ENCODE data around the gene DEXI. TPM values are rescaled to one million over a fixed set of nuclear protein-coding genes. Genes with fewer than 3 reads are reported as not detected.

DEXI gene
- total RNA-seq, 4 donors from 2014 or later, result 106 to 133 (median 125) TPM

GRCh38 chr16:10938321-10938720, 3.9 kb downstream of the DEXI start:
- peak overlapping the region; percentile 59 to 92 (median 90) for H3K27ac ChIP-seq (replicated peaks in 1 of 4)
- no peak for DNase-seq (ENCODE audit: extremely low spot score)
- H3K4me3 ChIP-seq, result peak overlapping the region in 3 of 4 donors; percentile 78 to 96 (median 85)
- H3K4me1 ChIP-seq, result peaks cover 87 to 91% (median 90%) of the 10 kb centered on the region in 4 donors
- H3K36me3 ChIP-seq, result peaks cover 0 to 8% (median 6%) of the 10 kb centered on the region in 4 donors
- H3K9me3 ChIP-seq, result no peaks in the 10 kb centered on the region
- TF ChIP-seq POLR2AphosphoS5 (IDR thresholded peaks at IDR 0.05) (peak in 1 of 2 donors; percentile 23), CTCF (IDR thresholded peaks at IDR 0.05) (no peak), EP300 (IDR thresholded peaks at IDR 0.05) (no peak)
- intact Hi-C loops (cut with DNase I), result no loop called here
- 53% methylated on average over 4 of the region's 7 CpGs for WGBS
- no peaks in the 10 kb centered on the region for H3K27me3 ChIP-seq

- H3K27me3 ChIP-seq, result no peaks in the 10 kb centered on the region
- TF ChIP-seq CTCF (IDR thresholded peaks at IDR 0.05), result no peak
- no peak for TF ChIP-seq POLR2A (IDR thresholded peaks at IDR 0.05; ENCODE audit: low read depth)
- TF ChIP-seq POLR2AphosphoS5 (IDR thresholded peaks at IDR 0.05), result no peak
- no peak for TF ChIP-seq EP300 (IDR thresholded peaks at IDR 0.05)
- 62% methylated on average over 4 of the region's 11 CpGs for WGBS
- H3K4me1 ChIP-seq, result peaks cover 84 to 90% (median 87%) of the 10 kb centered on the region in 4 donors
- H3K36me3 ChIP-seq, result peaks cover 0 to 18% (median 12%) of the 10 kb centered on the region in 4 donors
- intact Hi-C loops (cut with DNase I), result no loop called here
- no peak for DNase-seq (ENCODE audit: extremely low spot score)
- peak overlapping the region; percentile 35 to 45 (median 40) for H3K4me3 ChIP-seq
- H3K27ac ChIP-seq (replicated peaks in 1 of 4), result peak overlapping the region; percentile 59 to 92 (median 90)
- no peaks in the 10 kb centered on the region for H3K9me3 ChIP-seq
These were observed 5.0 kb downstream of the DEXI start for GRCh38 chr16:10937068-10937859.

- H3K27ac ChIP-seq (replicated peaks in 1 of 4), result peak overlapping the region; percentile 59 to 92 (median 90)
- TF ChIP-seq EP300 (IDR thresholded peaks at IDR 0.05), result no peak
- TF ChIP-seq POLR2A (IDR thresholded peaks at IDR 0.05; ENCODE audit: low read depth), result no peak
- TF ChIP-seq POLR2AphosphoS5 (IDR thresholded peaks at IDR 0.05), result no peak
- TF ChIP-seq CTCF (IDR thresholded peaks at IDR 0.05), result no peak
- H3K4me3 ChIP-seq, result peak overlapping the region in 1 of 4 donors; percentile 40
- no peaks in the 10 kb centered on the region for H3K9me3 ChIP-seq
- 65% methylated on average over 7 of the region's 8 CpGs for WGBS
- no peak for DNase-seq (ENCODE audit: extremely low spot score)
- H3K27me3 ChIP-seq, result no peaks in the 10 kb centered on the region
- peaks cover 0 to 26% (median 15%) of the 10 kb centered on the region in 4 donors for H3K36me3 ChIP-seq
- peaks cover 83 to 89% (median 88%) of the 10 kb centered on the region in 4 donors for H3K4me1 ChIP-seq
- intact Hi-C loops (cut with DNase I), result no loop called here
These were observed 5.8 kb downstream of the DEXI start for GRCh38 chr16:10936272-10936984.

GRCh38 chr16:10935226-10935915, 6.9 kb downstream of the DEXI start:
- Histone ChIP-seq H3K9me3 (no peaks in the 10 kb centered on the region), H3K36me3 (peaks cover 0 to 36% (median 23%) of the 10 kb centered on the region in 4 donors), H3K27ac (replicated peaks in 1 of 4) (peak overlapping the region in 1 of 4 donors; percentile 11), H3K4me3 (no peak overlapping the region), H3K27me3 (no peaks in the 10 kb centered on the region), H3K4me1 (peaks cover 74 to 88% (median 81%) of the 10 kb centered on the region in 4 donors)
- WGBS, result 43% methylated on average over 7 of the region's 7 CpGs
- no peak for TF ChIP-seq POLR2A (IDR thresholded peaks at IDR 0.05; ENCODE audit: low read depth)
- TF ChIP-seq CTCF (IDR thresholded peaks at IDR 0.05), result no peak
- no peak for TF ChIP-seq EP300 (IDR thresholded peaks at IDR 0.05)
- TF ChIP-seq POLR2AphosphoS5 (IDR thresholded peaks at IDR 0.05), result no peak
- intact Hi-C loops (cut with DNase I), result no loop called here
- no peak for DNase-seq (ENCODE audit: extremely low spot score)

All from esophagus muscularis mucosa (tissue), 4 donors.